ENCODE data around the gene AP1S2. TPM values are rescaled to one million over a fixed set of nuclear protein-coding genes. Genes with fewer than 3 reads are reported as not detected.

AP1S2 gene
- total RNA-seq, 1 experiment from 2014 or later = 208 TPM

DNA sequence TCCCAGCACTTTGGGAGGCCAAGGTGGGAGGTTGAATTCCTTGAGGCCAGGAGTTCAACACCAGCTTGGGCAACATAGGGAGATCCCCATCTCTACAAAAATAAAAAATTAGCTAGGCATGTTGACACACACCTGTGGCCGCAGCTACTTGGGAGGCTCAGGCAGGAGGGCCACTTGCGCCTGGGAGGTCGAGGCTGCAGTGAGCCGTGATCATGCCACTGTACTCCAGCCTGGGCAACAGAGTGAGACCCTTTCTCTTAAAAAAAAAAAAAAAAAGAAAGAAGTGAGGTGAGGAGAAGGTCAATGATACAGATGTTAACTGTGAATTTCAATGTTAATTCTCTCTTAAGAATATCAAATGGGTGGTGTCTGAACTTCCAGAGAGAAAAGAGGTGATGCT lies 15.1 kb upstream of the AP1S2 start:
- no peaks in the 10 kb centered on the region for H3K9me3 ChIP-seq (replicated peaks)
- no peak for DNase-seq (ENCODE audit: low read depth in 1 of 2, low spot score in 2 of 2)
- H3K27me3 ChIP-seq (replicated peaks) = no peaks in the 10 kb centered on the region
- no peak overlapping the region for H3K27ac ChIP-seq
- H3K36me3 ChIP-seq = no peaks in the 10 kb centered on the region
- no peak overlapping the region for H3K4me3 ChIP-seq
- H3K4me1 ChIP-seq (replicated peaks) = no peaks in the 10 kb centered on the region

DNA sequence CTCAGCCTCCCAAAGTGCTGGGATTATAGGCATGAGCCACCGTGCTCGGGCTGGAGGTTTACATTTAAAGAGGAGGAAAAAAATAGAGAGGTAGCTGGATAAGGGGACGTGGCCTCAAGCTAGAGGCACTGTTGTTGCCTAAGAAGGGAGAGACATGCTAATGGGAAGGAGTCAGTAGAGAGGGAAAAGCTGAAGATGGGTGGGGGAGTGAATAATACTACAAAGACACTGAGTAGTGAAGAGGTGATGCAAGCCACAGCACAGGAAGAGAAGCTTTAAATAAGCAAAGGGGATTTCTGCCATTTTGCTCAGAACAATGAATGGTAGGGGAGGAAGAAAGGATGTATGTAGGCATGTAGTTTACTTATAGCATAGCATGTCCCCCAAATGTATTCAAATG lies 11.5 kb upstream of the AP1S2 start:
- no peaks in the 10 kb centered on the region for H3K27me3 ChIP-seq (replicated peaks)
- no peaks in the 10 kb centered on the region for H3K4me1 ChIP-seq (replicated peaks)
- no peaks in the 10 kb centered on the region for H3K9me3 ChIP-seq (replicated peaks)
- no peak overlapping the region for H3K27ac ChIP-seq
- no peak for DNase-seq (ENCODE audit: low read depth in 1 of 2, low spot score in 2 of 2)
- no peak overlapping the region for H3K4me3 ChIP-seq
- H3K36me3 ChIP-seq = no peaks in the 10 kb centered on the region

DNA sequence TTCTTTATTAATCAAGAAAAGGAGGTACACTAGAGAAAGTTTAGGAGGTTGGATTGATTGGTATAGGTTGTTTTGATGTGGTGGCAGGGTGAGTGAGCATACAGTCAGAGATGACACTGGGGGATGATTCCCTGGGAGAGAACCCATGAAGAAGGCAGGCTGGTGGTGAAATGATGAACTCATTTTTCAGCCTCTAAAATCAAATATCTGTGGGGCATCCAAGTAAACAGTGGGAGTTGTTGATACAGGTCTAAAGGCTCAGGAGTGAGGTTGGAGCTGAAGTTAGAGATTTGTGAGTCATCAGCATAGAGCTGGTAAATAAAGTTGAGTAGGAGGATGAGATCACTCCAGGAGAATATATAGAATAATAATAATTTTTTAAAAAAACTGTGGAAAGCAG lies 10.0 kb upstream of the AP1S2 start:
- DNase-seq (ENCODE audit: low read depth in 1 of 2, low spot score in 2 of 2) = no peak
- Histone ChIP-seq H3K9me3 (replicated peaks) (no peaks in the 10 kb centered on the region), H3K4me1 (replicated peaks) (no peaks in the 10 kb centered on the region), H3K4me3 (no peak overlapping the region), H3K27me3 (replicated peaks) (no peaks in the 10 kb centered on the region), H3K36me3 (no peaks in the 10 kb centered on the region), H3K27ac (no peak overlapping the region)

DNA sequence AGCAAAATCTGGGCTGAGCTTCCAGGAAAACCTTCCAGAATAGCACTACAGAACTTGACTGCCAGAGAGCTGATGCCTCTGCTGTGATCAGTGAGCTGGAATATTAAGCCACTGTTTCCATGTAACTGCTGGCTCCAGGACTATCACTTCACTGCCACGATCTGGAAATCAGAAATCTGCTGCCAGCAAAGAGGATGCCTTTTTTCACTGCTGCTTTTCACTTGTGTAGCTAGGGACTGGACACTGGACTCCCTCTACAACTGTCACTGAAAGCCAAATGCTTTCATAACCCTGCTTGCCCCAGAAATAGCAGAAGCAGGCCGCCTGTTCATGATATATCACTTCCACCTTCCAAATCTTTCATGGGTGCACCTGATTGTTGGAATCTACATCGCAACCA lies 9.4 kb upstream of the AP1S2 start:
- Histone ChIP-seq H3K4me3 (no peak overlapping the region), H3K27ac (no peak overlapping the region), H3K4me1 (replicated peaks) (no peaks in the 10 kb centered on the region), H3K36me3 (no peaks in the 10 kb centered on the region), H3K27me3 (replicated peaks) (no peaks in the 10 kb centered on the region), H3K9me3 (replicated peaks) (no peaks in the 10 kb centered on the region)
- DNase-seq (ENCODE audit: low read depth in 1 of 2, low spot score in 2 of 2) = no peak

DNA sequence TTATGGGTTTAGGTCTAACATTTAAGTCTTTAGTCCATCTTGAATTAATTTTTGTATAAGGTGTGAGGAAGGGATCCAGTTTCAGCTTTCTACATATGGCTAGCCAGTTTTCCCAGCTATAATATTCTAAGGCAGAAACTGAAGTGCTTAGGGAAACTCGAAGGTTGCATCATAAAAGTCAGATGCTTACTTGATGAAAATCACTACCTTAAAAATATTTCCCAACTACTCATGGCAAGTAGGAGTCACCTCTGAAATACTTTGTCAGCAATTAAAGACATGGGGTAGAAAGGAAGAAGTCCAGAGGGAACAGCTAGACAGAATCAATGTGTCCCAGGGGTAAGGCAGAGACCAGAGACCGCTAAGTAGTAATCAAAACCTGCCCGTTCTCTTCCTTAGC lies 6.3 kb upstream of the AP1S2 start:
- Histone ChIP-seq H3K4me3 (no peak overlapping the region), H3K4me1 (replicated peaks) (no peaks in the 10 kb centered on the region)

DNA sequence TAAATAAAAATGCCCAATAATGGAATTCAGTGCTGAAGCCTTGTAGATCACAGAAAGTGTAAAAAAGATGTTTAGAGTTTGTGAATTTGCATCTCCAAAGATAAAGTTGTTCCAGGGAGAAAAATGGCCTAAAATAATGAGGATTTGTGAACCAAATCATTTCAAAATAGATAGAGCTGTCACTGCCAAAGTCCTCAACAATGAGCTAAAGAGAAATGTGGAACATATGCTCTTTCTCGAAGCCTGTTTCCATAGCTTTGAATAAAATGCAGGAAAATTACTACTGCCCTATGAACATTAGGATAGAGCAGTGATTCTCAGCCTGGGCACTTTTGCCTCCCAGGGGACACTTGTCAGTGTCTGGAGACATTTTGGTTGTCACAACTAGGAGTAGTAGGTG lies 3.4 kb upstream of the AP1S2 start:
- no peak for DNase-seq (ENCODE audit: low read depth in 1 of 2, low spot score in 2 of 2)
- Histone ChIP-seq H3K9me3 (replicated peaks) (no peaks in the 10 kb centered on the region), H3K36me3 (no peaks in the 10 kb centered on the region), H3K4me1 (replicated peaks) (peaks cover 4% of the 10 kb centered on the region; the same call in 1 of the 2 replicates), H3K4me3 (no peak overlapping the region), H3K27me3 (replicated peaks) (no peaks in the 10 kb centered on the region), H3K27ac (no peak overlapping the region)

More for the DNA sequence above, 6.3 kb upstream of the AP1S2 start:
- H3K27ac ChIP-seq = no peak overlapping the region
- no peaks in the 10 kb centered on the region for H3K9me3 ChIP-seq (replicated peaks)
- no peaks in the 10 kb centered on the region for H3K27me3 ChIP-seq (replicated peaks)
- no peaks in the 10 kb centered on the region for H3K36me3 ChIP-seq
- no peak for DNase-seq (ENCODE audit: low read depth in 1 of 2, low spot score in 2 of 2)

DNA sequence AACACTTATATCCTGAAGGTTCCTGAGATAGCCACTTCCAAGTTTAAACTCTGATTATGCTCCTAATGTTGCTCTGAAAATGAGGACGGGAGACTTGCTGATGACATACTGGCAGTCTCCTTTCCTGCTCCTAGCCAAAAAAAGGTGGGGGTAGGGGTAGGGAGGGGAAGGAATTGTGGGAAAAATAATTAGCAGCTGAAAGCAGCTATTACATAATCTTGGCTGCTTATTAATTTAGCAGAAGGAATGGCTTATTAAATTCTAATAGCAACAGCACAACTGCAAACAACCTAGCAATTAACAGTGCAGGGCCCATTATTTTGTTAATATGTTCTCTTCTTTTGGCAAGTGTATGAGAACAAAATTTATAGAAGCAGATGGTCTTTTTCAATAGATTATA lies 2.0 kb upstream of the AP1S2 start:
- H3K9me3 ChIP-seq (replicated peaks) = no peaks in the 10 kb centered on the region
- DNase-seq (ENCODE audit: low read depth in 1 of 2, low spot score in 2 of 2) = no peak
- H3K4me3 ChIP-seq = no peak overlapping the region
- H3K27ac ChIP-seq = no peak overlapping the region
- H3K27me3 ChIP-seq (replicated peaks) = no peaks in the 10 kb centered on the region
- H3K36me3 ChIP-seq = 0 out of 2 replicates have a peak, but pooled peaks cover 4% of the 10 kb centered on the region
- peaks cover 4% of the 10 kb centered on the region; the same call in 1 of the 2 replicates for H3K4me1 ChIP-seq (replicated peaks)

DNA sequence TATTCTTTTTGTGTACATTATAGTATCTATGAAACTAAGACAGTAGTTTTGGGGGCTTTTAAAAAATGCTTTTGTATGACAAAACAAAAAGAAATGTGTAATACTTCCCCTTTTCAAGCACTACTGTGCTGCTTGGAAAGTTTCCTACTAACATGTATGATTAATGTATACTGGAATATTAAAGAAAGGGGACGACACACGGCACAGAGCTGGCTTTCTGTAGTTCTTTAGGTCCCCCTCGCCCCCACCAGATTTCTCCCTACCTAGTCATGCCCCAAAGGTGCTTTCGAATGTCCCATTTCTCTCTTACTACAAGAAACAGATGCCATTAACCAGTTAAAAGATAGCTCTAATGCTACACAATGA lies 1.6 kb upstream of the AP1S2 start:
- Histone ChIP-seq H3K27ac (no peak overlapping the region), H3K4me3 (no peak overlapping the region), H3K4me1 (replicated peaks) (peaks cover 4% of the 10 kb centered on the region; the same call in 1 of the 2 replicates), H3K36me3 (peaks cover 4% of the 10 kb centered on the region; the same call in 1 of the 2 replicates), H3K27me3 (replicated peaks) (no peaks in the 10 kb centered on the region), H3K9me3 (replicated peaks) (no peaks in the 10 kb centered on the region)
- DNase-seq (ENCODE audit: low read depth in 1 of 2, low spot score in 2 of 2) = no peak

DNA sequence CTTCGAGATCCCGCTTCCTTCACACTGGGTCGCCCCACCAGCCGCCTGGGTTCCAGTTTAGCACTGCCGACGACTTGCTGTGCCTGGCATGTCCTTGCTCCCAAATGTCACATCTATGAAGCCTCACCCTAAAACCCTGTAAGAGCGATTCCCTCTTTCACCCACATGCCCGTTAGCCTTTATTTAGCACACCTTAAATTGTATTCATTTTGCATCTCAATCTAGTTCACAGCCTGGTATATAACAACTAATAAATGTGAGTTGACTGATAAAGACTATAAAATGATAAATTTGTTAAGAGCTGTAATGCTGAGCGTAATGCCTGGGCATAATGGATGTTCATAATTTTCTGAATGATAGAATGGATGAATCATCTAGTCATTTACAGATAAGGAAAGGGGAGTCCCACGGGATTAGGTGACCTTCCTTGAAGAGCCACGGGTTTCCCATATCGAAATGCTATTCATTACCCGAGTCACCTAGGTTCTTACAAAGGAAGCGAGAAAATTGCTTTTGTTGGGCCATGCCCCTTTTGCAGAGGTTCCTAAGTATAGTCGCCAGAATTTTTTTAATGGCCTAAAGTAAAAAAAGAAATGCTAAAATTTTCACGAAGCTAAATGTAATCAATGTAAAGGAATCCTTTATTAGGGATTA lies 1.1 kb upstream of the AP1S2 start:
- Histone ChIP-seq H3K4me3 (peak overlapping the region; percentile 65), H3K4me1 (replicated peaks) (peaks cover 4% of the 10 kb centered on the region; the same call in 1 of the 2 replicates), H3K36me3 (peaks cover 4% of the 10 kb centered on the region; the same call in 1 of the 2 replicates), H3K27me3 (replicated peaks) (no peaks in the 10 kb centered on the region), H3K9me3 (replicated peaks) (no peaks in the 10 kb centered on the region), H3K27ac (no peak overlapping the region)
- DNase-seq (ENCODE audit: low read depth in 1 of 2, low spot score in 2 of 2) = no peak

DNA sequence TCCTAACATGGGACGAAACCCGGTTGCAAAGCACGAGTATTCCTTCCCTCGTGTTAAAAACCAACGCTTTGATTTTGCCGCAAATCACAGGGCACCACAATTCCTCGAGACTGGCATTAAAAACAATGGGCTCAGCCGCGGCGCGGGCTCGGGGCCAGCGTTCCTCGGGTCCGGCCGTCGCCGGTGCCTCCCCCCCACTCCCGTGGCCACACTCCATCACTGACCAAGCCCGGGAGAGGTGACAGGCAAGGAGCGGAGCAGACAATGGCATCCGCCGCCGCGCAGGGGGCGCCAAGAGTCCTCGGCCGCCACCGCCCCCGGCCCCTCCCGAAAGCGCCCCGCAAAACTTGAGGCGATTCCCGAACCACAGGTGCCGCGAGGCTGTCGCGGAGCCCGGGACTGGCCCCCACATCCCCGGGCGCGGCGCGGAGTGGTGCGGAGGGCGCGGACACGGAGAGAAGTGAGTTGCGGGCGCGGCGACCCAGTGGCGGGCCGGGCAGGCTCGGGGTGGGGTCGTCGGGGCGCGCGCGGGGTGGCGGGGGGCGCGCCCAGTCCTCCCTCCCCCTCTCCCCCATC lies 445 bp downstream of the AP1S2 start:
- peak; percentile 39 to 50 for DNase-seq (ENCODE audit: low read depth in 1 of 2, low spot score in 2 of 2)
- H3K36me3 ChIP-seq = peaks cover 9% of the 10 kb centered on the region
- peak overlapping the region; percentile 65 for H3K4me3 ChIP-seq
- no peaks in the 10 kb centered on the region for H3K9me3 ChIP-seq (replicated peaks)
- H3K4me1 ChIP-seq (replicated peaks) = peaks cover 4% of the 10 kb centered on the region; the same call in 1 of the 2 replicates
- H3K27me3 ChIP-seq (replicated peaks) = no peaks in the 10 kb centered on the region
- peak overlapping the region; percentile 53 for H3K27ac ChIP-seq

DNA sequence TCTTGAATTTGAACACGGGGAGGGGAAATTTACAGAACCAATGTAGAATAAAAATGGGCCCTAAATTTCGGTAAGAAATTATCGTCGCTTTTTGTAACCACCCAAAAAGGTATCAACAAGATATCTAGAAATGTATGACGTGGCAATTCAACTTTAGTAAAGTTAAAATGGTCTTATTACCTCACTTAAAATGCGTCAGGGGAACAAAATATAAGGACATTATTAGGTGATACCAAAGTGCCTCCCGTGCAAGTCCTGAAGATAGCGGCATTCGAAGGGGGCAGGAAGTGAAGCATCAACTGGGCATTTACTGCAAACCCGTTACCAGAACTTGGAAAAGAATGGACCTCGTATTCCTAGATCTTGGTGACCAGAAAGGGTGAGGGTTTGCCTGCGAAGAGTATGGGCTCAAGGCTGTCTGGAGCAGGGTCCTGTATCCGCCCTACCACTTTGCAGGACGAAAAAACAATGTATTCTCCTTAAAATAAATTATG lies 980 bp downstream of the AP1S2 start:
- Histone ChIP-seq H3K36me3 (peaks cover 12% of the 10 kb centered on the region), H3K9me3 (replicated peaks) (no peaks in the 10 kb centered on the region), H3K27me3 (replicated peaks) (no peaks in the 10 kb centered on the region), H3K27ac (no peak overlapping the region), H3K4me1 (replicated peaks) (peaks cover 4% of the 10 kb centered on the region; the same call in 1 of the 2 replicates), H3K4me3 (peak overlapping the region; percentile 65)
- DNase-seq (ENCODE audit: low read depth in 1 of 2, low spot score in 2 of 2) = no peak

DNA sequence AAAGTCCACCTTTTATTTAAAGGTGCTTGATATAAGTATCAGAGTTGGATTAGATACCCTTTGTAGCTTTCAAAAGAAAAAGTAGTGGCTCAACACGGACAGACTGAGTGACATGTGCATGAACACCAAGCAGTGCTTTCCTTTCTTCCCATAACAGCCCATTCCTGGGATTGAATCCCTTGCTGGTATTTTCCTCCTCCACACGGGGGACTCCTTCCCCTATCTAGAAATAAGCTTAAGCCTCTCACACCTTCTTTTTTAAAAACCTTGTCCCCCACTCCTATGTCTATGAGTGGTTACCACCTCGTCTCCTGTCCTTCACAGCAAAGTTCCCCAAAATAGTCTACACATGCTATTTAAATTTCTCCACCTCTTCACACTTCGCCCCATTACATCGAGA lies 5.1 kb downstream of the AP1S2 start:
- no peaks in the 10 kb centered on the region for H3K9me3 ChIP-seq (replicated peaks)
- H3K27me3 ChIP-seq (replicated peaks) = no peaks in the 10 kb centered on the region
- H3K27ac ChIP-seq = no peak overlapping the region
- no peaks in the 10 kb centered on the region for H3K4me1 ChIP-seq (replicated peaks)
- no peak for DNase-seq (ENCODE audit: low read depth in 1 of 2, low spot score in 2 of 2)
- H3K36me3 ChIP-seq = peaks cover 15% of the 10 kb centered on the region
- no peak overlapping the region for H3K4me3 ChIP-seq

DNA sequence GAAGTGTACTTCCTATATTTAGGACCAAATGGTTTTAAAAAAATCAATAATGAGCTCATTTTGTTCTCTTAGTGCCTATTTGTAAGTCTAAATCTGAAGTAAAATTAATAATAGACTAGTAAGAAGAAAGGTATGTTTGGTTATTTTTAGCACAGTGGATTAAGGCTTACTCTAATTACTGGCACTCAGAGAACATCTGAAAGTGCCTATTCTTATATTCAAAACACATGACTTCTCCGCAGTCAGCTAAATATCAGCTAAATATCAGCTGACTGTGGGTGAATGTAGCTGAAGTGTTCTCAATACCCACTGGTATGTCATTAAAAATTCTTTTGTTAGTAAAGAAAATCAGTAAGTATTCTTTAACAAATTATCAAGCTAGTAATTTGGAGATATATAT lies 6.0 kb downstream of the AP1S2 start:
- no peak overlapping the region for H3K27ac ChIP-seq

DNA sequence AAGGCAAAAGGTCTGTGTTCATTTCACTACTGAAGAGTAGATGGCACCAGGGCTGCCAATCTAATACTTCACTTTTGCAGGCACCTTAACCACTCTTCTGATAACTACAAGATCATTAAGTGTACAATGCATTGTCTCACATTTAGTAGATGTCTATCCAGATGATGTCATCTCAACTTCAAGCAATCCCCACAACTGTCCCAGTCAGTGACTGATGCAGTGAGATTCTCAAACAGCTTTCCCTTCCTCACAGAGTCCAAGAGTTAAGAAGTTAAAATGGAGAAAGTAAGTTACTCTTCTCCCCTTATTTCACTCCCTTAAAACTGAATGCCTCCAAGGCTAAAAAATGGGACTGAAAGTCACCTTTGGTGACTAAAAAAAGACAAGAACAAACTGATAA lies 10.7 kb downstream of the AP1S2 start:
- Histone ChIP-seq H3K4me1 (replicated peaks) (no peaks in the 10 kb centered on the region), H3K27ac (no peak overlapping the region), H3K36me3 (peaks cover 13% of the 10 kb centered on the region), H3K9me3 (replicated peaks) (no peaks in the 10 kb centered on the region), H3K4me3 (no peak overlapping the region), H3K27me3 (replicated peaks) (no peaks in the 10 kb centered on the region)
- no peak for DNase-seq (ENCODE audit: low read depth in 1 of 2, low spot score in 2 of 2)

More for the DNA sequence above, 6.0 kb downstream of the AP1S2 start:
- Histone ChIP-seq H3K36me3 (peaks cover 17% of the 10 kb centered on the region), H3K4me1 (replicated peaks) (no peaks in the 10 kb centered on the region), H3K4me3 (no peak overlapping the region), H3K27me3 (replicated peaks) (no peaks in the 10 kb centered on the region), H3K9me3 (replicated peaks) (no peaks in the 10 kb centered on the region)
- no peak for DNase-seq (ENCODE audit: low read depth in 1 of 2, low spot score in 2 of 2)

Measured in SJSA1 (cell line).